ENCODE data around the gene HTT.

DNA sequence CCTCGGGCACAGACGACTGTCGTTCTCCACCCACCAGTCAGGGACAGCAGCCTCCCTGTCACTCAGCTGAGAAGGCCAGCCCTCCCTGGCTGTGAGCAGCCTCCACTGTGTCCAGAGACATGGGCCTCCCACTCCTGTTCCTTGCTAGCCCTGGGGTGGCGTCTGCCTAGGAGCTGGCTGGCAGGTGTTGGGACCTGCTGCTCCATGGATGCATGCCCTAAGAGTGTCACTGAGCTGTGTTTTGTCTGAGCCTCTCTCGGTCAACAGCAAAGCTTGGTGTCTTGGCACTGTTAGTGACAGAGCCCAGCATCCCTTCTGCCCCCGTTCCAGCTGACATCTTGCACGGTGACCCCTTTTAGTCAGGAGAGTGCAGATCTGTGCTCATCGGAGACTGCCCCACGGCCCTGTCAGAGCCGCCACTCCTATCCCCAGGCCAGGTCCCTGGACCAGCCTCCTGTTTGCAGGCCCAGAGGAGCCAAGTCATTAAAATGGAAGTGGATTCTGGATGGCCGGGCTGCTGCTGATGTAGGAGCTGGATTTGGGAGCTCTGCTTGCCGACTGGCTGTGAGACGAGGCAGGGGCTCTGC is 166.5 kb downstream of the HTT start:
- TF ChIP-seq, protein P1, sequence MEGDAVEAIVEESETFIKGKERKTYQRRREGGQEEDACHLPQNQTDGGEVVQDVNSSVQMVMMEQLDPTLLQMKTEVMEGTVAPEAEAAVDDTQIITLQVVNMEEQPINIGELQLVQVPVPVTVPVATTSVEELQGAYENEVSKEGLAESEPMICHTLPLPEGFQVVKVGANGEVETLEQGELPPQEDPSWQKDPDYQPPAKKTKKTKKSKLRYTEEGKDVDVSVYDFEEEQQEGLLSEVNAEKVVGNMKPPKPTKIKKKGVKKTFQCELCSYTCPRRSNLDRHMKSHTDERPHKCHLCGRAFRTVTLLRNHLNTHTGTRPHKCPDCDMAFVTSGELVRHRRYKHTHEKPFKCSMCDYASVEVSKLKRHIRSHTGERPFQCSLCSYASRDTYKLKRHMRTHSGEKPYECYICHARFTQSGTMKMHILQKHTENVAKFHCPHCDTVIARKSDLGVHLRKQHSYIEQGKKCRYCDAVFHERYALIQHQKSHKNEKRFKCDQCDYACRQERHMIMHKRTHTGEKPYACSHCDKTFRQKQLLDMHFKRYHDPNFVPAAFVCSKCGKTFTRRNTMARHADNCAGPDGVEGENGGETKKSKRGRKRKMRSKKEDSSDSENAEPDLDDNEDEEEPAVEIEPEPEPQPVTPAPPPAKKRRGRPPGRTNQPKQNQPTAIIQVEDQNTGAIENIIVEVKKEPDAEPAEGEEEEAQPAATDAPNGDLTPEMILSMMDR (IDR thresholded peaks at IDR 0.05; ENCODE audit: low read depth, low read length, poor library complexity, severe bottlenecking): no peak
- TF ChIP-seq EZH2phosphoT487 (IDR thresholded peaks at IDR 0.05; ENCODE audit: borderline replicate concordance, low read length): no peak
